Measurements from ENCODE around the gene SDE2.
"Not testable (repeated sequence)": the region's sequence is repeated elsewhere in the genome, so short reads cannot be mapped to it uniquely, and the experiment has no call there.

Gene SDE2

GRCh38 chr1:226006686-226007085 is 7.5 kb upstream of the SDE2 start:
- no peak for DNase-seq (ENCODE audit: low read depth in 2 of 2)

- no peak for DNase-seq (ENCODE audit: low read depth in 2 of 2)
These were observed 5.3 kb upstream of the SDE2 start for GRCh38 chr1:226004396-226004795.

GRCh38 chr1:226003502-226004170 is 4.5 kb upstream of the SDE2 start:
- DNase-seq (ENCODE audit: low read depth in 2 of 2), result no peak

GRCh38 chr1:226002667-226003501 is 3.7 kb upstream of the SDE2 start:
- DNase-seq (ENCODE audit: low read depth in 2 of 2), result no peak

GRCh38 chr1:226001963-226002666 is 3.0 kb upstream of the SDE2 start:
- DNase-seq (ENCODE audit: low read depth in 2 of 2), result peak; percentile 20 to 31

GRCh38 chr1:226001088-226001487 is 1.9 kb upstream of the SDE2 start:
- DNase-seq (ENCODE audit: low read depth in 2 of 2), result no peak

GRCh38 chr1:226000493-226001081 is 1.4 kb upstream of the SDE2 start:
- not testable (repeated sequence) for DNase-seq (ENCODE audit: low read depth in 2 of 2)

GRCh38 chr1:225999912-226000337 is 782 bp upstream of the SDE2 start:
- no peak for DNase-seq (ENCODE audit: low read depth in 2 of 2)

- DNase-seq (ENCODE audit: low read depth in 2 of 2), result no peak
These were observed 450 bp downstream of the SDE2 start for GRCh38 chr1:225998560-225999226.

- DNase-seq (ENCODE audit: low read depth in 2 of 2), result no peak
These were observed 2.1 kb downstream of the SDE2 start for GRCh38 chr1:225996946-225997545.

- no peak for DNase-seq (ENCODE audit: low read depth in 2 of 2)
These were observed 3.0 kb downstream of the SDE2 start for GRCh38 chr1:225995919-225996864.

GRCh38 chr1:225990705-225991464 is 8.3 kb downstream of the SDE2 start:
- DNase-seq (ENCODE audit: low read depth in 2 of 2), result no peak

GRCh38 chr1:225987491-225988316 is 11.4 kb downstream of the SDE2 start:
- DNase-seq (ENCODE audit: low read depth in 2 of 2), result no peak

GRCh38 chr1:225981714-225982113 is 17.4 kb downstream of the SDE2 start:
- no peak for DNase-seq (ENCODE audit: low read depth in 2 of 2)

GRCh38 chr1:225980005-225980836 is 18.9 kb downstream of the SDE2 start:
- no peak for DNase-seq (ENCODE audit: low read depth in 2 of 2)

- DNase-seq (ENCODE audit: low read depth in 2 of 2), result no peak
These were observed 19.7 kb downstream of the SDE2 start for GRCh38 chr1:225979421-225979820.

GRCh38 chr1:225977937-225978748 is 21.0 kb downstream of the SDE2 start:
- no peak for DNase-seq (ENCODE audit: low read depth in 2 of 2)

Data from stimulated activated CD4-positive, alpha-beta T cell treated with anti-CD3 and anti-CD28 coated beads, Interleukin-15, amount 100 ng/mL, for 48 hours (primary cell).